ENCODE results near the gene TM2D1.

- TF ChIP-seq SMARCB1 (IDR thresholded peaks at IDR 0.05; ENCODE audit: insufficient read length, low read depth) (no peak), GABPB2 (CRISPR knock-in tag; conservative IDR thresholded peaks at IDR 0.05) (no peak), RB1 (IDR thresholded peaks at IDR 0.05; ENCODE audit: low read depth) (no peak), EZH2 (IDR thresholded peaks at IDR 0.05; ENCODE audit: borderline replicate concordance, low read depth, low read length) (no peak), IRF2 (CRISPR knock-in tag; IDR thresholded peaks at IDR 0.05) (no peak), RAD21 (CRISPR knock-in tag; conservative IDR thresholded peaks at IDR 0.05 in 1 of 2, IDR thresholded peaks at IDR 0.05 in 1 of 2) (no peak)
Measured at GRCh38 chr1:61645476-61645875, 79.5 kb downstream of the TM2D1 start.

All from K562 (cell line).